ENCODE measurements around the gene DRG2.

The DRG2 gene

GRCh38 chr17:18100616-18101015, 12.9 kb downstream of the DRG2 start:
- no peak overlapping the region for H3K4me3 ChIP-seq (ENCODE audit: low read length)
- no peak for DNase-seq (ENCODE audit: low read depth)
- TF ChIP-seq CTCF (conservative IDR thresholded peaks at IDR 0.05; ENCODE audit: low read length) = no peak

GRCh38 chr17:18101828-18102227, 14.1 kb downstream of the DRG2 start:
- TF ChIP-seq CTCF (conservative IDR thresholded peaks at IDR 0.05; ENCODE audit: low read length) = no peak
- no peak for DNase-seq (ENCODE audit: low read depth)

GRCh38 chr17:18102640-18103039, 14.9 kb downstream of the DRG2 start:
- no peak overlapping the region for H3K4me3 ChIP-seq (ENCODE audit: low read length)
- no peak for DNase-seq (ENCODE audit: low read depth)
- no peak for TF ChIP-seq CTCF (conservative IDR thresholded peaks at IDR 0.05; ENCODE audit: low read length)

More at GRCh38 chr17:18101828-18102227, 14.1 kb downstream of the DRG2 start:
- no peak overlapping the region for H3K4me3 ChIP-seq (ENCODE audit: low read length)

GRCh38 chr17:18105027-18105426, 17.3 kb downstream of the DRG2 start:
- no peak overlapping the region for H3K4me3 ChIP-seq (ENCODE audit: low read length)
- TF ChIP-seq CTCF (conservative IDR thresholded peaks at IDR 0.05; ENCODE audit: low read length) = no peak

GRCh38 chr17:18105595-18105994, 17.8 kb downstream of the DRG2 start:
- no peak for TF ChIP-seq CTCF (conservative IDR thresholded peaks at IDR 0.05; ENCODE audit: low read length)
- no peak overlapping the region for H3K4me3 ChIP-seq (ENCODE audit: low read length)
- no peak for DNase-seq (ENCODE audit: low read depth)

More at GRCh38 chr17:18105027-18105426, 17.3 kb downstream of the DRG2 start:
- DNase-seq (ENCODE audit: low read depth) = no peak

GRCh38 chr17:18106211-18106610, 18.5 kb downstream of the DRG2 start:
- H3K4me3 ChIP-seq (ENCODE audit: low read length) = no peak overlapping the region
- no peak for DNase-seq (ENCODE audit: low read depth)
- no peak for TF ChIP-seq CTCF (conservative IDR thresholded peaks at IDR 0.05; ENCODE audit: low read length)

GRCh38 chr17:18107061-18107790, 19.5 kb downstream of the DRG2 start:
- H3K4me3 ChIP-seq (ENCODE audit: low read length) = no peak overlapping the region
- no peak for TF ChIP-seq CTCF (conservative IDR thresholded peaks at IDR 0.05; ENCODE audit: low read length)
- DNase-seq (ENCODE audit: low read depth) = no peak

Measured in AG10803 (cell line).